Measurements from ENCODE around the gene XRCC1.
"Not testable (repeated sequence)": the region's sequence is repeated elsewhere in the genome, so short reads cannot be mapped to it uniquely, and the experiment has no call there.

XRCC1 gene

GRCh38 chr19:43574424-43575155 is 737 bp downstream of the XRCC1 start:
- DNase-seq = no peak

GRCh38 chr19:43572171-43572588 is 3.1 kb downstream of the XRCC1 start:
- no peak for DNase-seq

GRCh38 chr19:43570174-43570791 is 5.0 kb downstream of the XRCC1 start:
- no peak for DNase-seq

- DNase-seq = no peak
Observed at GRCh38 chr19:43569657-43570056, 5.7 kb downstream of the XRCC1 start.

GRCh38 chr19:43564800-43565199 is 10.5 kb downstream of the XRCC1 start:
- DNase-seq = no peak

- DNase-seq = no peak
Observed at GRCh38 chr19:43563816-43564457, 11.4 kb downstream of the XRCC1 start.

GRCh38 chr19:43562698-43563241 is 12.6 kb downstream of the XRCC1 start:
- peak; percentile 56 to 64 for DNase-seq

GRCh38 chr19:43562226-43562697 is 13.1 kb downstream of the XRCC1 start:
- no peak for DNase-seq

- no peak for DNase-seq
Observed at GRCh38 chr19:43561139-43561970, 14.0 kb downstream of the XRCC1 start.

GRCh38 chr19:43560687-43561086 is 14.6 kb downstream of the XRCC1 start:
- peak in 1 of 2 experiments; percentile 7 for DNase-seq

GRCh38 chr19:43555185-43555770 is 20.0 kb downstream of the XRCC1 start:
- DNase-seq = peak; percentile 83 to 85

GRCh38 chr19:43554317-43554895 is 20.9 kb downstream of the XRCC1 start:
- DNase-seq = no peak

GRCh38 chr19:43553656-43554055 is 21.7 kb downstream of the XRCC1 start:
- no peak for DNase-seq

GRCh38 chr19:43552616-43553015 is 22.7 kb downstream of the XRCC1 start:
- no peak for DNase-seq

GRCh38 chr19:43552198-43552450 is 23.2 kb downstream of the XRCC1 start:
- DNase-seq = no peak

- DNase-seq = no peak
Observed at GRCh38 chr19:43551399-43552197, 23.7 kb downstream of the XRCC1 start.

GRCh38 chr19:43548706-43549105 is 26.6 kb downstream of the XRCC1 start:
- DNase-seq = no peak

- DNase-seq = not testable (repeated sequence)
Observed at GRCh38 chr19:43547926-43548325, 27.4 kb downstream of the XRCC1 start.

- DNase-seq = no peak
Observed at GRCh38 chr19:43546581-43546980, 28.7 kb downstream of the XRCC1 start.

GRCh38 chr19:43545981-43546380 is 29.3 kb downstream of the XRCC1 start:
- no peak for DNase-seq

- no peak for DNase-seq
Observed at GRCh38 chr19:43545276-43545675, 30.1 kb downstream of the XRCC1 start.

Data from activated CD4-positive, alpha-beta T cell treated with anti-CD3 and anti-CD28 coated beads, Interleukin-2, amount 50 U/mL, for 4 hours (primary cell).